ENCODE results near the gene ZNF101.

- TF ChIP-seq POLR2A (IDR thresholded peaks at IDR 0.05) (no peak), CTCF (IDR thresholded peaks at IDR 0.05) (no peak), EP300 (IDR thresholded peaks at IDR 0.05) (no peak)
Measured at GRCh38 chr19:19651076-19651475, 17.6 kb upstream of the ZNF101 start.

All from ovary (tissue), 3 donors.